ENCODE data around the gene SLCO4A1. TPM values are rescaled to one million over a fixed set of nuclear protein-coding genes. Genes with fewer than 3 reads are reported as not detected.

The SLCO4A1 gene
- total and polyA plus RNA-seq, 9 of the 15 experiments (the other 6 are each of a cell fraction or from before 2014, with no cell fraction given) = 1.6 to 21.9 (median 12.8) TPM

DNA sequence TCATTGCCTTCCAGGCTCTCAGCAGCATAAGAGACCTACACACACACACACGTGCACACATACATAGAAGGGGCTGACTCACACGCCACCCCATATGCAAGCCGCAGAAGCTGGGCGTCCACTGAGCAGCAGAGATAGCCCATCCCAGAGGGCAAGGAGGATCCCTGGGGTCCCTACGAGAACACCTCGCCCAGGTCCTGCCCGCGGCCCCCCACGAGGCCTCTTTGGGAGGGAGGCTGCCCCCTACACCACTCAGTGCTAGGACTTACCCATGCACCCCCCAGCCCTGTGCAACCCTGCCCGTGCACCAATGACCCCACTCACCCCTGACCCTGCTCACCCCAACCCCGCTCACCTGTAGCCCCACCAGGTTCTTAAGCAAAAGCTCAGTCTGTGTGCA, 45.8 kb downstream of the SLCO4A1 start:
- H3K4me3 ChIP-seq = no peak overlapping the region
- CTCF ChIA-PET (ENCODE audit: low intra/inter-chr PET ratio) = interaction anchor here (0.6 kb wide), 1 partner anchor 120 kb away, joined by 4 read pairs; no protein-coding TSS in a partner anchor
- no peak overlapping the region for H2AFZ ChIP-seq (ENCODE audit: low read depth, low read length)
- DNase-seq (ENCODE audit: extremely low read depth in 1 of 4, low spot score in 3 of 4) = no peak
- H3K79me2 ChIP-seq (ENCODE audit: control insufficient read depth, insufficient read depth, low read length) = no peaks in the 10 kb centered on the region
- no peak for FAIRE-seq
- WGBS (ENCODE audit: insufficient coverage, low coverage, missing lambda C conversion rate) = 56% methylated on average over 10 of the region's 11 CpGs
- peaks cover 15 to 62% of the 10 kb centered on the region in 2 experiments for H3K4me1 ChIP-seq (replicated peaks in 1 of 2; ENCODE audit: control insufficient read depth in 2 of 2, insufficient read depth in 2 of 2, low read length in 2 of 2)
- H3K27me3 ChIP-seq (ENCODE audit: control insufficient read depth in 2 of 2, insufficient read depth in 2 of 2, low read length in 2 of 2) = peaks cover 32 to 55% of the 10 kb centered on the region in 2 experiments
- H3K4me2 ChIP-seq (ENCODE audit: insufficient read depth, low read length) = no peak overlapping the region
- H3K9me1 ChIP-seq (ENCODE audit: control insufficient read depth, insufficient read depth, low read length) = no peaks in the 10 kb centered on the region
- no peak overlapping the region for H3K9ac ChIP-seq (ENCODE audit: insufficient read depth in 1 of 2, low read depth in 2 of 2, low read length in 2 of 2)
- intact Hi-C loops (cut with micrococcal nuclease) = loop anchor here (5.0 kb wide), 1 partner anchor 104 kb away; no protein-coding TSS in a partner anchor
- no peak overlapping the region for H3K27ac ChIP-seq (ENCODE audit: extremely low read depth, low read depth, low read length)
- H3K36me3 ChIP-seq (ENCODE audit: control insufficient read depth, insufficient read depth, low read length) = no peaks in the 10 kb centered on the region
- TF ChIP-seq ZNF253 (CRISPR knock-in tag; conservative IDR thresholded peaks at IDR 0.05) (no peak), RBM14 (IDR thresholded peaks at IDR 0.05; ENCODE audit: borderline replicate concordance, insufficient read depth, low read depth, low read length) (no peak), SNRNP70 (optimal IDR thresholded peaks at IDR 0.05; ENCODE audit: low read depth, low read length) (no peak), HDAC8 (tag; IDR thresholded peaks at IDR 0.05) (no peak), NR1H2 (CRISPR knock-in tag; IDR thresholded peaks at IDR 0.05) (no peak), GABPB1 (CRISPR knock-in tag; IDR thresholded peaks at IDR 0.05) (no peak), KDM4B (IDR thresholded peaks at IDR 0.05; ENCODE audit: borderline replicate concordance in 2 of 2, low read depth in 1 of 2) (no peak), FOS (IDR thresholded peaks at IDR 0.05; ENCODE audit: extremely low read depth, insufficient read length) (no peak), DACH1 (IDR thresholded peaks at IDR 0.05; ENCODE audit: partially characterized antibody) (no peak), POLR3A (IDR thresholded peaks at IDR 0.05; ENCODE audit: borderline replicate concordance, extremely low read depth, insufficient read depth, insufficient read length) (no peak), POLR2A (conservative IDR thresholded peaks at IDR 0.05) (no peak)
- no TSS peak for BruUV-seq (replicated peaks)
- no peak for ATAC-seq
- H4K20me1 ChIP-seq (replicated peaks; ENCODE audit: control insufficient read depth, insufficient read depth, low read length) = 0 out of 2 replicates have a peak, but pooled peaks cover 3% of the 10 kb centered on the region
- in situ Hi-C loops (cut with MboI) = no loop called here
- H3K9me3 ChIP-seq (replicated peaks; ENCODE audit: control insufficient read depth, insufficient read depth, low read depth, low read length) = no peaks in the 10 kb centered on the region
- POLR2A ChIA-PET = interaction anchor here (0.6 to 0.7 kb wide), 2 partner anchors 98 to 131 kb away, joined by 3 read pairs; no protein-coding TSS in a partner anchor

Data from K562 (cell line).